HG03097 (cell line): Measurements from ENCODE around the gene RAD23A.
"Not testable (repeated sequence)": the region's sequence is repeated elsewhere in the genome, so short reads cannot be mapped to it uniquely, and the experiment has no call there.

Experiments used
- ATAC-seq: cut with Tn5 transposase; IDR thresholded peaks from one replicate; pipeline ENCODE4 v1.9.1; 2021; ENCODE audit not compliant: unreplicated experiment, low FRiP score

Gene RAD23A

DNA sequence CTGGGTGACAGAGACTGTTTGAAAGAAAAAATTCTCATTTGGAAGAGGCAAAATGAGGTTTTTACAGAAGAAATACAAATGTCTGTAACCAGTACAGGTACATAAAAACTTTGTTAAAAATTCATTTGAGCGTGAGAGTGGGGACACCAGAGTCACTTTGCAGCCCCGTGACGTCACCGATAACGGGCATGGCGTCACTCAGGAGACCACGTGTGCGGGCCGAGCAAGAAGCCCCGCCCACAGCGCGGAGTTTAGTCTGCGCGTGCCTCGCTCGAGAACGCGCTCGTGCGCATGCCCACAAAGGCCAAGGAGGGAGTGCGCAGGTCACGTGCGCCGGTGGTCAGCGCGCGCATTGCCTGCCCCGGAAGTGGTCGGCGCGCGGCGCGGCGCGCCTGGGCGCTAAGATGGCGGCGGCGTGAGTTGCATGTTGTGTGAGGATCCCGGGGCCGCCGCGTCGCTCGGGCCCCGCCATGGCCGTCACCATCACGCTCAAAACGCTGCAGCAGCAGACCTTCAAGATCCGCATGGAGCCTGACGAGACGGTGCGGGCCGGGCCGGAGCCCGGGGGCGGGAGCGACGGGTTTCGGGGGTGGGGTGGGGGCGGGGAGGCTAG is at the start of gene RAD23A:
RAD23A (plus strand) TSS at position 384 of the 613 bp plus-strand sequence; CDS start at position 471, 87 bp downstream.
- ATAC-seq: peak; percentile 67

DNA sequence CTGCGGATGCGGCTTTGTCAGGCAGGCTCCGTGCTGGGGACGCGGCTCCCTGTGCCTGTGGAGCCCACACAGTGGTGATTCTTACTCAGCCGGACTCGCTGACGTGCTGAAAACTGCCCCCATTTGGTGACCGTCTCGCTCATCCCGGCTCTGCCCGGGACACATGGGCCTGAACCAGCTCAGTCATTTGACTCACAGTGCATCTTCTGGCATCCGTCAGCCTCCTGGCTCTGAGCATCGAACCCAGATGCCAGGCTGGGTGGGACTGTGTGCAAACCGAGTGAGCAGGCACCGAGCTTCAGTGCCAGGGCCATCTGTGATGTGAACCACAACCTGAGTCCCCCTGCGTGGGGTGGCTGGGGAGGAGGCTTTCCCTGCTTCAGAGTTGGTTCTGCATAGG is 49.2 kb upstream of the RAD23A start:
- ATAC-seq: no peak

- ATAC-seq: peak; percentile 65
Observed at GRCh38 chr19:12899891-12900518, 45.7 kb upstream of the RAD23A start.

- no peak for ATAC-seq
Observed at GRCh38 chr19:12907166-12907565, 38.5 kb upstream of the RAD23A start.

- no peak for ATAC-seq
Observed at GRCh38 chr19:12912571-12912970, 33.1 kb upstream of the RAD23A start.

DNA sequence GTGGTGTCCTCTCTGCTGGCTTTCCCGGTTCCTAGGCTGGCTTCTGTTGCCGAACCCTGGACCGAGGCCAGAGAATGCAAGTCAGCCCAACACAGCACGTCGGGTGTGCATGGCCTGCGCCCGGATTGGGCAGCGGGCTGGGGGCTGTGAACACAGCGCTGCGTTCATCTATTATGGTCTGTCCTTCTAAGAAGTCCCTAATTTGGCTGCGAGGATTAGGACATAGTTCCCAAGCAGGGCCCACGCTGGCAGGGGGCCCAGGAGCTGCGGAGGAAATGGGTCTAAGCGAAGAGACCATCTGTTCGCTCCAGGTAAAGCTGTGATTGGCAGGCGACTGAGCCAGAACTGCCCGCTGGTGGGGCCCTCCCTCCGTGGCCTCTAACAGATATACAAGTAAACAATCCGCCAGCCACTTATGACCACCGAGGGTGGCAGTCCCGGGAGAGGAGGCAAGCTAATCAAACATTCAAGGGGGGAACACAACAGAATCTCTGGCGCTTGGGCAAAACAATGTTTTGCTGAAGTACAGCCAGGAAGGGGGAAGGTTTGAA is 32.6 kb upstream of the RAD23A start:
- no peak for ATAC-seq

DNA sequence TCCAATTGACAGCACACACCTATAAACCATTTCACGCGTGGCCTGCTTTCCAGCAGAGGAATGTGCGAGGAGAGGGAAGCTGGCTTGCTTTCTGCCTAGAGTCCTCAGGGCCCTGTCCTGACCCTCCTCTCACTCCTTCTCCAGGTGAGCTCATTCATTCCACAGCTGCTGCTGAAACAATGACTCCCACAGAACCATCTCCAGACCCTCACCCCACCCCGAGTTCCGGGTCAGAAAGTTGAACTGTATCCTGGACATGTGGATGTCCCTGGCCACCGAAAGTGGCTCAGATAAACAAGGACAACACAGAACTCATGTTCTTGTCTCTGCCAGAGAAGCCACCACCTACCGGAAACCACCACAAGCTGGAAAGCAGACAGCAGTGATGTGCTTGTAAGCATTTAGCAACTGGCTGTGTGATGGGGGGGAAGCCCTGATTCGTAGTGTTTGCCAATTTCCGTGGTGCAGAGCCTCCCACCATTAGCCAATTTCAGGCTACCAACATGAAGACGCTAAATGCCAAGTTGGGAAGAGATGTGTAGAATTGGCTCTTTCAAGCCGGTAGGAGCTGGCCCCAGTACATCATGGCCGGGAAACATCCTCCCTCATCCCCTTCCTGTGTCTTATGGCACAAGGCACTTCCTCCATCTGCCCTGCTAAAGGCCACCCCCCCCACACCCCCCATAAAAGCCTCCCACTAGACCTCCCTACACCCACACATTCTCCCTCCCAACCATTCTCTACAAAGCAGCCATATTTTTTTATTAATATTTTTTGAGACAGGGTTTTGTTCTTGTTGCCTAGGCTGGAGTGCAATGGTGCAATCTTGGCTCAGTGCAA is 31.6 kb upstream of the RAD23A start:
- ATAC-seq: no peak

DNA sequence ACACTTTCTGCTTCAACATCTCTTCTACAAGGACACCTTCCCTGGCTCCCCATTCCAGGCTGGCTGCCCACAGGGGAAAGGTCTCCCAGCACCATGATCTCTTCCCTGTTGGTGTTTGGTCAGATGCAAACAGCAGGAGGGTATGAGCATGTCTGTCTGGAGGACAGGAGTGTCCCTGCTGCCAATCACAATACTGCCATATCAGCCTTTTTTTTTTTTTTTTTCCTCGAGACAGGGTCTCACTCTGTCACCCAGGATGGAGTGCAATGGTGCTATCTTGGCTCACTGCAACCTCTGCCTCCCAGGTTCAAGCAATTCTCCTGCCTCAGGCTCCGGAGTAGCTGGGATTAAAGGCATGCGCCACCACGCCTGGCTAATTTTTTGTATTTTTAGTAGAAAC is 29.8 kb upstream of the RAD23A start:
- ATAC-seq: not testable (repeated sequence)

GRCh38 chr19:12918253-12918652 is 27.4 kb upstream of the RAD23A start:
- no peak for ATAC-seq

DNA sequence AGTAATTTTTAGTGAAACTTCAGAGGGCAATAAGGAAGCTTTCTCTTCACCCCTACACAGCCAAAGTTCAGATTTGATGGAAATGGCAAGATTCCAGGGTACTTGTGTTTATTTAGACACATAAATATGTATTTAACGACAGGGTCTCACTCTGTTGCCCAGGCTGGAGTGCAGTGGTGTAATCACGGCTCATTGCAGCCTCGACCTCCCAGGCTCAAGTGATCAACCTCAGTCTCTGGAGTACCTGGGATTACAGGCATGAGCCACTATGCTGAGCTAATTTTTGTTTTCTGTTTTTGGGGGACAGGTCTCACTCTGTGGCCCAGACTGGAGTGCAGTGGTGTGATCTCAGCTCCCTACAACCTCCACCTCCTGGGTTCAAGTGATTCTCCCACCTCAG is 24.6 kb upstream of the RAD23A start:
- no peak for ATAC-seq

DNA sequence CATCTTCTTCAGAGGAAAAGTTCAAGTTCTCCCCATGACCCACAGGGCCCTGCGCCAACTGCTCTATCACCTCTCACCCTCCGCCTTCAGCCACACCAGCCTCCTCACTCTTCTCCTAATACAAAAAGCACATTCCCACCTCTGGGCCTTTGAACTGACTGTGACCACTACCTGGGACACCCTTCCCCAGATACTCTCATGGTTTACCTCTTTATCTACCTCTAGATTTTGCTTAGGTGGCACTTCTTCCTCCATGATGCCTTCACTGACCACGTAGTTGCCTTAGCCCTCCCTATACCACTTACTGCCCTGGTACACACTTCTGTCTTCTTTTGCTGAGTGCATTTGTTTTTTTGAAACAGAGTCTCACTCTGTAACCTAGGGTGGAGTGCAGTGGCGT is 22.7 kb upstream of the RAD23A start:
- ATAC-seq: no peak

- ATAC-seq: no peak
Observed at GRCh38 chr19:12924621-12925310, 20.9 kb upstream of the RAD23A start.

DNA sequence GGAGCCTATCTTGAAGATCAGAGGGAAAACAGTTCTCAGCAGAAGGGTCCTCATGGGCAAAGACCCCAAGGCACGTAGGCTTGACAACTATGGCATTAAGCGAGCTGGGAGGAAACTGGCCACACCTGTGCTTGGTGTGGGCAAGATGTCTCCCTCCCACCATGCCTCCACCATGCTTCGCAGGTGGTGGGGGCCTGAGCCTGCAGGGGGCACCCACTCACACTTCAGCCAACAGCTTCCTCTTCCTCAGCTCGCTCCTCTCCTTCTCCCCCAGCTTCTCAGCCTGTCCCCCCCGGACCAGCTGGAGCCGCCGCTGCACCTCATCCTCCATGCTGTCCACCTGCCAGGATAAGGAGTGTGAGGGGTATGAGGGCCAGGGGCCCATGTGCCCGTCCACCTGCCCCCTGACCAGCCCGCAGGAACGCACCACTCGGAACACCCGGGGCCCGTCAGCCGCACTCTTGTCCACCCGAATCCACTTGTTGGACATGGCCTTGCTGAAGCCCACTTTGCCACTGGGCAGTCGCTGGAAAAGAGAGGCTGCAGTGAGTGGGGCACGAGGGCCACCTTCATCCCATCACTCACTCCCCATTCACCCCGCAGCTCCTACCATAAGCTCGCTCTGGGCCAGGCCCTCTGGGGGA is 15.5 kb upstream of the RAD23A start:
- no peak for ATAC-seq

DNA sequence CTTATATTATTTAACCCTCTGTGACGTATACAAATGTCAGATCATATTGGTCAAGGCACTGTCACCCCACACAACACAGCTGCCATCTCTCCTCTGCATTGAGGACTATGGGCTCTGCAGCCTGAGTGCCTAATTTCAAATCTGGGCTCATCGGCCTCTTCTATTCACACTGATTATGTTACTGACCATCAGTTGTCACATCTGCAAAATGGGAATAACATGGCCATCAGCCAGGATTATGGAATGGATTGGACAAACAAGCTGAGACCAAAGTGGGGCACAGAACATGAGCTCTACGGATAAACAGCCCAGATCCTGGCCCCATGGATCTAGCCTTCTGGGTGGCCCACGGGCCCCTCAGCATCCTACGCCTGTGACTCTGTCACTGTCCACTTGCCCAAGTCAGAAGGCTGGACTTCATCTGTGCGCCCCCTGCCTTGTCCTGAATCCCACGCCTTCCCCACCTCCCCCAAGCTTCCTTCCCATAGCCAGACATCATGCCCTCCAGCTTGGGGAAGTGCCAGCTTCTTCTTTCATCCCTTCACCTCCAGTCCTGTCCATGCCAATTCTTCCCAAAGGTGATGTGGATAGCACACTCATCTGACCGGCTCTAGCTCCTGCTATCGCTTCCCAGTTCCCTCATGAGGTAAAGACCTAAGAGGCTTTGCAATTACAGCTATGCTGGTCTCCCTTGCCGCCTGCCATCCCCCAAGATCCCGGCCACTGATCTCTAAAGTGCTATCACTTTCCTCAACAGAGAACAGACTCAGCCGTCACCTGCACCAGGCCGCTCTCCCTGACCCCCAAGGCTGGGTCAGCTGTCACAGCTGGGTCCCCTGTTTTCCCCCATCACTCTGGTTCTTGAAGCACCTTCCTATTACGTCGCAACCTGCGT is 13.0 kb upstream of the RAD23A start:
- no peak for ATAC-seq

- ATAC-seq: no peak
Observed at GRCh38 chr19:12933287-12934072, 12.2 kb upstream of the RAD23A start, which contains the start of gene FARSA. Gene FARSA, minus strand, starts transcription at chr19:12933711. Its CDS starts 15 bp downstream, at chr19:12933696.

DNA sequence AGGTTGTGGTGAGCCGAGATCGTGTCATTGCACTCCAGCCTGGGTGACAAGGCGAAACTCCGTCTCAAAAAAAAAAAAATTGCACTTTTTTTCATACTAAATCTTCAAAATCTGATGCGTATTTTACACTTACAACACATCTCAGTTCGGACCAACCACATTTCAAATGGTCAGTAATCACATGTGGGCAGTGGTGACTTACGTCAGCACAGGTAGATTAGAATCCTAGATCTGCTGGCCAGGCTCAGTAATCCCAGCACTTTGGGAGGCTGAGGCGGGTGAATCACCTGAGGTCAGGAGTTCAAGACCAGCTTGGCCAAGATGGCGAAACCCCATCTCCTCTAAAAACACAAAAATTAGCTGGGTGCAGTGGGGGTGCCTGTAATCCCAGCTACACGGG is 10.6 kb upstream of the RAD23A start:
- no peak for ATAC-seq

DNA sequence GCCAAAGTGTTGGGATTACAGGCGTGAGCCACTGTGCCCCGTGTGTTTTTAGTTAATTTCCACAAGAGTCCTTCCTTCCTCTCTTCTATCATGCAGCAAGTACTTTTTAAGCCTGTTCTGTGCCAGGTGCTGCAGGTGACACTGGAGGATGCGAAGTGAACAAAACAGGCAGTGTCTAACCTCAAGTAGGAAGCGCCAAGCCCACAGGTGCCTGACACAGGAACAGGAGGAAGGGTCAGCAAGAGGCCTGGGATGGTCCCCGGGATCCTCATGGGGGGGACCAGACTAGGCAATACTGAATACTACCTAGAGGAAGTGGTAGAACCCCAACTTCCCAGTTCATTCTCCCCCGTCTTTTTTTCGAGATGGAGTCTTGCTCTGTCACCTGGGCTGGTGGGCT is 9.1 kb upstream of the RAD23A start:
- no peak for ATAC-seq

- no peak for ATAC-seq
Observed at GRCh38 chr19:12937093-12937926, 8.4 kb upstream of the RAD23A start.
